SK-N-SH treated with all-trans-retinoic acid at 6 μM for 48 hours (cell line): ENCODE results near the gene SURF1.
A peak's percentile ranks its signal among the peaks of the same experiment; 100 is the strongest.
"Not testable (repeated sequence)": the region's sequence is repeated elsewhere in the genome, so short reads cannot be mapped to it uniquely, and the experiment has no call there.

Experiments used
- ATAC-seq: fragments of 200-7000 bp; cut with Tn5 transposase; 3 replicates; pipeline ENCODE4 v1.9.1; 2020; ENCODE audit warnings: mild to moderate bottlenecking, moderate library complexity
- ARNTL ChIP-seq: fragments of 450-650 bp; formaldehyde crosslinking; IDR thresholded peaks from 2 replicates; pipeline ENCODE4 v1.5.0; 2020; ENCODE audit warnings: low read depth, mild to moderate bottlenecking, moderate library complexity, borderline replicate concordance
- CSDC2 ChIP-seq: fragments of 250-450 bp; sonication (Bioruptor Pico); IDR thresholded peaks from 2 replicates; pipeline ENCODE4 v1.5.0; 2020; ENCODE audit warnings: mild to moderate bottlenecking, moderate library complexity
- ESRRG ChIP-seq: fragments of 250-450 bp; sonication (Bioruptor Pico); IDR thresholded peaks from 2 replicates; pipeline ENCODE4 v1.6.1; 2021; ENCODE audit warnings: mild to moderate bottlenecking
- GLIS3 ChIP-seq: fragments of 250-450 bp; sonication (Bioruptor Pico); IDR thresholded peaks from 2 replicates; pipeline ENCODE4 v1.5.0; 2020; ENCODE audit warnings: mild to moderate bottlenecking, moderate library complexity
- OSR1 ChIP-seq: fragments of 250-450 bp; sonication (Bioruptor Pico); IDR thresholded peaks from 2 replicates; pipeline ENCODE4 v1.8.0; 2022; ENCODE audit warnings: moderate library complexity, mild to moderate bottlenecking, inconsistent platforms
- PATZ1 ChIP-seq: fragments of 250-450 bp; sonication (Bioruptor Pico); IDR thresholded peaks from 2 replicates; pipeline ENCODE4 v1.8.0; 2020; ENCODE audit warnings: mild to moderate bottlenecking, moderate library complexity, borderline replicate concordance
- PPARA ChIP-seq: fragments of 250-450 bp; sonication (Bioruptor Pico); IDR thresholded peaks from 2 replicates; pipeline ENCODE4 v1.5.0; 2020; ENCODE audit warnings: mild to moderate bottlenecking, borderline replicate concordance
- RARB ChIP-seq: fragments of 250-450 bp; sonication (Bioruptor Pico); IDR thresholded peaks from 2 replicates; pipeline ENCODE4 v1.8.0; 2021; ENCODE audit warnings: mild to moderate bottlenecking, moderate library complexity
- SNAI2 ChIP-seq: fragments of 250-450 bp; sonication (Bioruptor Pico); IDR thresholded peaks from 2 replicates; pipeline ENCODE4 v1.5.0; 2020; ENCODE audit warnings: mild to moderate bottlenecking, moderate library complexity
- TCF4 ChIP-seq: fragments of 250-450 bp; sonication (Bioruptor Pico); IDR thresholded peaks from 2 replicates; pipeline ENCODE4 v1.8.0; 2021; ENCODE audit warnings: mild to moderate bottlenecking, moderate library complexity, borderline replicate concordance
- TOX ChIP-seq: fragments of 250-450 bp; sonication (Bioruptor Pico); IDR thresholded peaks from 2 replicates; pipeline ENCODE4 v1.8.0; 2021; ENCODE audit warnings: mild to moderate bottlenecking, moderate library complexity, borderline replicate concordance
- ZC3H10 ChIP-seq: fragments of 250-450 bp; sonication (Bioruptor Pico); IDR thresholded peaks from 2 replicates; pipeline ENCODE4 v1.5.1; 2021; ENCODE audit warnings: mild to moderate bottlenecking, moderate library complexity
- ZFP3 ChIP-seq: fragments of 250-450 bp; sonication (Bioruptor Pico); IDR thresholded peaks from 2 replicates; pipeline ENCODE4 v1.5.0; 2020; ENCODE audit warnings: mild to moderate bottlenecking, moderate library complexity
- ZFP30 ChIP-seq: fragments of 450-650 bp; formaldehyde crosslinking; IDR thresholded peaks from 2 replicates; pipeline ENCODE4 v1.5.0; 2022; ENCODE audit warnings: mild to moderate bottlenecking, moderate library complexity
- ZNF565 ChIP-seq: fragments of 450-650 bp; formaldehyde crosslinking; conservative IDR thresholded peaks from 2 replicates; pipeline ENCODE4 v1.5.0; 2020; ENCODE audit warnings: low read depth, mild to moderate bottlenecking, moderate library complexity
- ZNF8 ChIP-seq: fragments of 450-650 bp; formaldehyde crosslinking; IDR thresholded peaks from 2 replicates; pipeline ENCODE4 v1.5.0; 2020; ENCODE audit warnings: mild to moderate bottlenecking, moderate library complexity
- TF ChIP-seq, protein P1 (sequence below): fragments of 250-450 bp; sonication (Bioruptor Pico); IDR thresholded peaks from 2 replicates; pipeline ENCODE4 v1.5.0; 2020; ENCODE audit warnings: mild to moderate bottlenecking, moderate library complexity
- TF ChIP-seq, protein P2 (sequence below): fragments of 250-450 bp; sonication (Bioruptor Pico); IDR thresholded peaks from 2 replicates; pipeline ENCODE4 v1.5.1; 2021; ENCODE audit warnings: mild to moderate bottlenecking, moderate library complexity
- TF ChIP-seq, protein P3 (sequence below): fragments of 250-450 bp; sonication (Bioruptor Pico); IDR thresholded peaks from 2 replicates; pipeline ENCODE4 v1.8.0; 2021; ENCODE audit warnings: low read depth, mild to moderate bottlenecking, moderate library complexity, borderline replicate concordance

The SURF1 gene

DNA sequence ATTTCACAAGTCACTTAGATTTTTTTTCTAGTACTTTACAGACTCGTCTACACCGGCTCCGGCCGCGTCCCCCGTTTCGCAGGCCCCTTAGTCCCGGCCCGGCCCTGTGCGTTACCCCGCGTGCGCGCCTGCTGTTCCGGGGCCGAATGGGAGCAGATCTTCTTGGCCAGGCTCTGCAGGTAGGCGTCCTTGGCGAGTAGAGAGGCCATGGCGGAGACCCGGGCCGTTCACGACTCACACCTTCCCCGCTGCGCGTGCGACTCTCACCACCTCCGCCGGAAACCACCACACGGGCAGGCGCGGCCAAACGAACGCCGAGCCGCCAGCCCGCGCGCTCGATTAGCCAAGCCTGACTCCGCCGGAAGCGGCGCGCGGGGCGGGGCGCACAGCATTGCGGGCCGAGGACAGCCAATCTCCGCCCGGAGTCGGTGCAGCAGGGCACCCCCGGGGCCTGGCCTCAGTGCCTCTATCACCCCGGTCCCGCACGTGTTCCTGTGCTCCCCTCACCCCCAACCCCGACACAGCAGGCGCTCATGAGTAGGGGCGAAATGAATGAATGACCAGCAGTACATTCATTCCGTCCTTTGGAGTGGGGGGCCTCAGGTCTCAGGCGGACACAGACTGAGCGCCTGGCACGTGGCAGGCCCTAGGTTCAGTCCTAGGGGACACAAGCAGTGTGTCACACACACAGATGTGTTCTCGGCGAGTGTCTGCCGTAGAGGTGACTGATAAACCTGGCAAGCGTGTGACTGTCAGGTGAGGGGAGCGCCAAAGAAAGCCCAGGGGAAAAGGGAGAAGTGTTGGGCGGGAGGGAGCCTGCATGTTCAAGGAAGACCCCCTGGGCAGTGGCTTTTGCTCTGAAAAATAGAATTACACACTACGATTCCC, 20.1 kb downstream of the SURF1 start, which contains the start of gene SURF6:
Gene SURF6 (minus strand): TSS at position 265 of the 888 bp plus-strand sequence. CDS start 56 bp downstream, at position 209.
- peak; percentile 96 for ATAC-seq

DNA sequence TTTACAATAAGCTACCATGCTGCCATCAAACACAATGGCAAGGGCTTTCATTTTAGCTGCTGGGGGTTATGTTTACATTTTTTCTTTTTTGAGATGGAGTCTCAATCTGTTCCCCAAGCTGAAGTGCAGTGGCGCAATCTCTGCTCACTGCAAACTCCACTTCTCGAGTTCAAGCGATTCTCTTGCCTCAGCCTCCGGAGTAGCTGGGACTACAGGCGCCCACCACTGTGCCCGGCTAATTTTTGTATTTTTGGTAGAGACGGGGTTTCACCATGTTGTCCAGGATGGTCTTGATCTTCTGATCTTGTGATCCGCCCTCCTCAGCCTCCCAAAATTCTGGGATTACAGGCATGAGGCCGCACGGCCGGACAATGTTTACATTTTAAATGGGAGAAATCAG, 21.4 kb downstream of the SURF1 start:
- ATAC-seq = not testable (repeated sequence)

More for the DNA sequence above, 20.1 kb downstream of the SURF1 start, which contains the start of gene SURF6:
- TF ChIP-seq ZFP3 (CRISPR knock-in tag) (peak; percentile 14; the same call in 1 of the 2 replicates), CSDC2 (CRISPR knock-in tag) (0 out of 2 replicates have a peak, but pooled peaks have one; percentile 59), GLIS3 (CRISPR knock-in tag) (no peak)
- TF ChIP-seq, protein P1, sequence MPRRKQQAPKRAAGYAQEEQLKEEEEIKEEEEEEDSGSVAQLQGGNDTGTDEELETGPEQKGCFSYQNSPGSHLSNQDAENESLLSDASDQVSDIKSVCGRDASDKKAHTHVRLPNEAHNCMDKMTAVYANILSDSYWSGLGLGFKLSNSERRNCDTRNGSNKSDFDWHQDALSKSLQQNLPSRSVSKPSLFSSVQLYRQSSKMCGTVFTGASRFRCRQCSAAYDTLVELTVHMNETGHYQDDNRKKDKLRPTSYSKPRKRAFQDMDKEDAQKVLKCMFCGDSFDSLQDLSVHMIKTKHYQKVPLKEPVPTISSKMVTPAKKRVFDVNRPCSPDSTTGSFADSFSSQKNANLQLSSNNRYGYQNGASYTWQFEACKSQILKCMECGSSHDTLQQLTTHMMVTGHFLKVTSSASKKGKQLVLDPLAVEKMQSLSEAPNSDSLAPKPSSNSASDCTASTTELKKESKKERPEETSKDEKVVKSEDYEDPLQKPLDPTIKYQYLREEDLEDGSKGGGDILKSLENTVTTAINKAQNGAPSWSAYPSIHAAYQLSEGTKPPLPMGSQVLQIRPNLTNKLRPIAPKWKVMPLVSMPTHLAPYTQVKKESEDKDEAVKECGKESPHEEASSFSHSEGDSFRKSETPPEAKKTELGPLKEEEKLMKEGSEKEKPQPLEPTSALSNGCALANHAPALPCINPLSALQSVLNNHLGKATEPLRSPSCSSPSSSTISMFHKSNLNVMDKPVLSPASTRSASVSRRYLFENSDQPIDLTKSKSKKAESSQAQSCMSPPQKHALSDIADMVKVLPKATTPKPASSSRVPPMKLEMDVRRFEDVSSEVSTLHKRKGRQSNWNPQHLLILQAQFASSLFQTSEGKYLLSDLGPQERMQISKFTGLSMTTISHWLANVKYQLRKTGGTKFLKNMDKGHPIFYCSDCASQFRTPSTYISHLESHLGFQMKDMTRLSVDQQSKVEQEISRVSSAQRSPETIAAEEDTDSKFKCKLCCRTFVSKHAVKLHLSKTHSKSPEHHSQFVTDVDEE = 0 out of 2 replicates have a peak, but pooled peaks have one; percentile 22

DNA sequence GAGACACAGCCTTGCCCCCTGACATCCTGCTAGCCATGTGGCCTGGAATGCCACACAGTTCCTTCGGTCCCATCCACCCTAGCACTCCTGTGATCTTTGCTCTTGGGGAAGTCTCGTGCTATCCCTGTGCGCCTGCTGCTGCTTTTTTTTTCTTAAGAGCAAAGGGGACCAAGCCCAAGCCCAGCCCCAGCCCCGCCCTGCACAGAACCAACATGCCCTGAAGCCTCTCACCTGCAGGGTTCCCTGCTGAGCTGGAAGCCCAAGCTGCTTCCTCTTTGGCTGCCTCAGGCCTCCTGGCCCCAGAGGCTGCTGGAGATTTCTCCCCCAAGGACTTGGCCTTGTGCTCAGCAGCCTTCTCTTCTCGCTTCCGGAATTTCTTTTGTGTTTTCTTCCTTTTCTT, 22.1 kb downstream of the SURF1 start:
- ATAC-seq = no peak
- TF ChIP-seq ZNF8 (CRISPR knock-in tag) (no peak), SNAI2 (no peak)
- TF ChIP-seq, protein P2, sequence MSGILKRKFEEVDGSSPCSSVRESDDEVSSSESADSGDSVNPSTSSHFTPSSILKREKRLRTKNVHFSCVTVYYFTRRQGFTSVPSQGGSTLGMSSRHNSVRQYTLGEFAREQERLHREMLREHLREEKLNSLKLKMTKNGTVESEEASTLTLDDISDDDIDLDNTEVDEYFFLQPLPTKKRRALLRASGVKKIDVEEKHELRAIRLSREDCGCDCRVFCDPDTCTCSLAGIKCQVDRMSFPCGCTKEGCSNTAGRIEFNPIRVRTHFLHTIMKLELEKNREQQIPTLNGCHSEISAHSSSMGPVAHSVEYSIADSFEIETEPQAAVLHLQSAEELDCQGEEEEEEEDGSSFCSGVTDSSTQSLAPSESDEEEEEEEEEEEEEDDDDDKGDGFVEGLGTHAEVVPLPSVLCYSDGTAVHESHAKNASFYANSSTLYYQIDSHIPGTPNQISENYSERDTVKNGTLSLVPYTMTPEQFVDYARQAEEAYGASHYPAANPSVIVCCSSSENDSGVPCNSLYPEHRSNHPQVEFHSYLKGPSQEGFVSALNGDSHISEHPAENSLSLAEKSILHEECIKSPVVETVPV = no peak

DNA sequence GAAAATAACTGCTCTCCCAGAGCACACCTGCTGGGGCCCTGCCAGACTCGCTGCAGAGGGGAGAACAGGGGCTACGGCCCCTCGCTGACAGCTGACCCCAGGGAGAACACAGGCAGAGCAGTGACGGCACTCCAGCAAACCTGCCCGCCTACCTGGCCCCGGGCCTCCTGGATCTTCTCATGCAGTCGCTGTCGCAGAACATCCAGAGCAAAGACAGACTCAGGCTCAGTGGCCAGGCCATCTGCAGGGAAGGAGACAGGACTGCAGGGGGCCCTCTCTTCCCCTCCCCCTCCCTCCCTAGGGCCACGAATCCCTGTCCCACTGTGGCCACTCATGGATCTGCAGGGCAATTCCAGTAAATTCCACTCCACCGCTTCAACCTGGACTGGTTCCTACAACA, 22.7 kb downstream of the SURF1 start:
- TF ChIP-seq PATZ1 (CRISPR knock-in tag) = no peak
- no peak for TF ChIP-seq ZNF565
- TF ChIP-seq CSDC2 (CRISPR knock-in tag) = no peak
- ATAC-seq = no peak

DNA sequence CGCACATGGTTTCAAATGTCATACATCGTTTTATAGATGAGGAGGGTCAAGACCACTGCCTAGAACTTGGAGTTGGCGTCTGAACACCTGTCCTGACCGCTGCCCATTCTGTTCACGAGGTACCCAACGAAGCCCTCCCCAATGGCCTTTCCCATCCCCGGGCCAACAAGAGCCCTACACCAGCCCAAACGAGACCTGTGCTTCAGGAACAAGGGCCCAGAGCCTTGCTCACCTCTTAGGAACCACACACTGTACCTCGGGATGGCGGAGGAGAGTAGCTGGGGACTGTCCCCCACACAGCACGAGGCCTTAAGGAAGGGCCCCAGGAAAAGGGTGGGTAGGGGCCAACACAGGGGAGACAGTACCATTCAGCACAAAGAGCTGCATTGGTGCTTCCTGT, 23.3 kb downstream of the SURF1 start:
- TF ChIP-seq ZC3H10 (no peak), RARB (CRISPR knock-in tag) (no peak), TCF4 (CRISPR knock-in tag) (no peak), TOX (CRISPR knock-in tag) (no peak), ESRRG (no peak), PATZ1 (CRISPR knock-in tag) (no peak), PPARA (CRISPR knock-in tag) (no peak), GLIS3 (CRISPR knock-in tag) (no peak), ZFP30 (no peak), ARNTL (CRISPR knock-in tag) (no peak), OSR1 (no peak)
- TF ChIP-seq, protein P2 = no peak
- TF ChIP-seq, protein P3, sequence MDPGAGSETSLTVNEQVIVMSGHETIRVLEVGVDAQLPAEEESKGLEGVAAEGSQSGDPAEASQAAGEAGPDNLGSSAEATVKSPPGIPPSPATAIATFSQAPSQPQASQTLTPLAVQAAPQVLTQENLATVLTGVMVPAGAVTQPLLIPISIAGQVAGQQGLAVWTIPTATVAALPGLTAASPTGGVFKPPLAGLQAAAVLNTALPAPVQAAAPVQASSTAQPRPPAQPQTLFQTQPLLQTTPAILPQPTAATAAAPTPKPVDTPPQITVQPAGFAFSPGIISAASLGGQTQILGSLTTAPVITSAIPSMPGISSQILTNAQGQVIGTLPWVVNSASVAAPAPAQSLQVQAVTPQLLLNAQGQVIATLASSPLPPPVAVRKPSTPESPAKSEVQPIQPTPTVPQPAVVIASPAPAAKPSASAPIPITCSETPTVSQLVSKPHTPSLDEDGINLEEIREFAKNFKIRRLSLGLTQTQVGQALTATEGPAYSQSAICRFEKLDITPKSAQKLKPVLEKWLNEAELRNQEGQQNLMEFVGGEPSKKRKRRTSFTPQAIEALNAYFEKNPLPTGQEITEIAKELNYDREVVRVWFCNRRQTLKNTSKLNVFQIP (CRISPR knock-in tag) = no peak
- TF ChIP-seq, protein P1 = no peak
- TF ChIP-seq, all 23 proteins: peak for 0
- ATAC-seq = no peak
